IMR-90 (cell line): ENCODE measurements around the gene TPSB2. TPM values are rescaled to one million over a fixed set of nuclear protein-coding genes. Genes with fewer than 3 reads are reported as not detected.
"Not testable (repeated sequence)": the region's sequence is repeated elsewhere in the genome, so short reads cannot be mapped to it uniquely, and the experiment has no call there.

Source experiments
- ATAC-seq: fragments of 200-7000 bp; cut with Tn5 transposase; 2 replicates; pipeline ENCODE4 v1.9.1; 2020; ENCODE audit warnings: low read depth, mild to moderate bottlenecking, moderate library complexity
- BruUV-seq: library from RNA; stranded (reverse); fragments of 400-500 nt; replicated peaks from 2 replicates; lab custom pipeline; 2021; lab: Mats Ljungman, UMichigan
- CTCF ChIA-PET: fragments of 300-600 bp; formaldehyde crosslinking; extraction: SDS; loops from one replicate; lab custom pipeline; 2021; ENCODE audit warnings: antibody characterized with exemption; lab: Yijun Ruan, JAX
- POLR2A ChIA-PET: fragments of 300-600 bp; sonication (Branson Sonifier 250); formaldehyde crosslinking; loops from one replicate; lab custom pipeline; 2022; ENCODE audit warnings: antibody characterized with exemption; ENCODE audit not compliant: unreplicated experiment; lab: Charles Lee
- DNase-seq: peaks from one replicate; pipeline ENCODE4 v3.0.0; 2013
- H2AFZ ChIP-seq: replicated peaks from 2 replicates; pipeline ENCODE3; 2013; ENCODE audit warnings: low read length, mild to moderate bottlenecking; ENCODE audit not compliant: poor library complexity
- H2AK5ac ChIP-seq: 2 replicates; pipeline ENCODE4 v1.6.1; 2013; ENCODE audit warnings: low read depth, low read length, inconsistent platforms
- H2AK9ac ChIP-seq: replicated peaks from 2 replicates; pipeline ENCODE3; 2013; ENCODE audit warnings: mild to moderate bottlenecking, low read depth, low read length, moderate library complexity; ENCODE audit not compliant: poor library complexity
- H2BK120ac ChIP-seq: 2 replicates; pipeline ENCODE4 v1.6.1; 2013; ENCODE audit warnings: low read depth, low read length, inconsistent platforms
- H2BK15ac ChIP-seq: 3 replicates; pipeline ENCODE4 v1.6.1; 2013; ENCODE audit warnings: low read depth, low read length, inconsistent platforms
- H2BK20ac ChIP-seq: 2 replicates; pipeline ENCODE4 v1.6.1; 2013; ENCODE audit warnings: low read depth, mild to moderate bottlenecking, inconsistent platforms, low read length, moderate library complexity
- H2BK5ac ChIP-seq: 2 replicates; pipeline ENCODE4 v1.6.1; 2013; ENCODE audit warnings: mild to moderate bottlenecking, low read depth, low read length, inconsistent platforms; ENCODE audit not compliant: poor library complexity, severe bottlenecking
- H3K14ac ChIP-seq: replicated peaks from 2 replicates; pipeline ENCODE4 v1.6.1; 2013; ENCODE audit warnings: low read depth, low read length, inconsistent platforms
- H3K18ac ChIP-seq: 2 replicates; pipeline ENCODE4 v1.6.1; 2013; ENCODE audit warnings: low read depth, low read length, control low read depth
- H3K23ac ChIP-seq: 2 replicates; pipeline ENCODE4 v1.6.1; 2013; ENCODE audit warnings: low read depth, low read length, inconsistent platforms
- H3K27ac ChIP-seq: 2 replicates; pipeline ENCODE4 v1.5.1; 2013; ENCODE audit warnings: mild to moderate bottlenecking, control low read depth, low read length; ENCODE audit not compliant: insufficient read depth
- H3K27me3 ChIP-seq: 2 replicates; pipeline ENCODE4 v1.6.1; 2013; ENCODE audit warnings: low read length; ENCODE audit not compliant: control insufficient read depth, insufficient read depth
- H3K36me3 ChIP-seq: 2 replicates; pipeline ENCODE4 v1.6.1; 2013; ENCODE audit warnings: low read length, mixed read lengths; ENCODE audit not compliant: control insufficient read depth, insufficient read depth
- H3K4ac ChIP-seq: 2 replicates; pipeline ENCODE4 v1.6.1; 2013; ENCODE audit warnings: low read depth, low read length, inconsistent platforms
- H3K4me1 ChIP-seq: 2 replicates; pipeline ENCODE4 v1.6.1; 2013; ENCODE audit warnings: low read length, mixed read lengths; ENCODE audit not compliant: control insufficient read depth, insufficient read depth
- H3K4me2 ChIP-seq: 2 replicates; pipeline ENCODE4 v1.6.1; 2013; ENCODE audit warnings: low read depth, mild to moderate bottlenecking, control low read depth, low read length, moderate library complexity
- H3K4me3 ChIP-seq: 2 replicates; pipeline ENCODE4 v1.5.1; 2013; ENCODE audit warnings: low read depth, mild to moderate bottlenecking, control low read depth, low read length, moderate library complexity; ENCODE audit not compliant: insufficient read depth
- H3K56ac ChIP-seq: 2 replicates; pipeline ENCODE4 v1.6.1; 2013; ENCODE audit warnings: low read length, inconsistent platforms; ENCODE audit not compliant: insufficient read depth; ENCODE audit errors: extremely low read depth
- H3K79me1 ChIP-seq, 2 experiments: 2 replicates each; pipeline ENCODE4 v1.6.1; 2013; ENCODE audit warnings: low read length in 2 of 2, inconsistent platforms in 1 of 2, low read depth in 1 of 2
- H3K9ac ChIP-seq: 2 replicates; pipeline ENCODE4 v1.6.1; 2013; ENCODE audit warnings: low read depth, low read length, control low read depth
- H3K9me1 ChIP-seq: 2 replicates; pipeline ENCODE4 v1.6.1; 2013; ENCODE audit warnings: low read length, inconsistent platforms; ENCODE audit not compliant: insufficient read depth
- H3K9me3 ChIP-seq: 2 replicates; pipeline ENCODE4 v1.6.1; 2013; ENCODE audit warnings: low read length; ENCODE audit not compliant: control insufficient read depth, insufficient read depth
- H4K20me1 ChIP-seq: 2 replicates; pipeline ENCODE4 v1.6.1; 2013; ENCODE audit warnings: low read length, inconsistent platforms; ENCODE audit not compliant: insufficient read depth
- H4K5ac ChIP-seq: 2 replicates; pipeline ENCODE4 v1.6.1; 2013; ENCODE audit warnings: mild to moderate bottlenecking, low read depth, low read length, control low read depth
- H4K8ac ChIP-seq, 2 experiments: 2 replicates each; pipeline ENCODE4 v1.6.1; 2013; ENCODE audit warnings: low read depth in 2 of 2, low read length in 2 of 2, control low read depth in 1 of 2, inconsistent platforms in 1 of 2
- H4K91ac ChIP-seq: 2 replicates; pipeline ENCODE4 v1.6.1; 2013; ENCODE audit warnings: low read depth, low read length, inconsistent platforms; ENCODE audit not compliant: insufficient read depth
- WGBS, 2 experiments: methylation state at CpG; one replicate each; pipeline versions ENCODE4 v1.1.5 to v1.1.7; 2013; ENCODE audit warnings: missing lambda C conversion rate in 2 of 2; ENCODE audit not compliant: insufficient read length in 1 of 2; ENCODE audit errors: extremely low coverage in 2 of 2; 5-methylcytosine and 5-hydroxymethylcytosine counted together
- dilution Hi-C: fragments of 300-500 bp; cut with HindIII; formaldehyde crosslinking; loops from one replicate; pipeline ENCODE4 v1.14.3; 2018; ENCODE audit warnings: low sequenced_read_pairs; ENCODE audit not compliant: unreplicated experiment
- in situ Hi-C: fragments of 300-500 bp; cut with MboI; formaldehyde crosslinking; loops from 3 replicates; pipeline ENCODE4 v1.14.3; 2019; ENCODE audit warnings: low sequenced_read_pairs, inconsistent platforms, mixed read lengths
- intact Hi-C: fragments of 100-400 bp; cut with micrococcal nuclease; formaldehyde crosslinking; loops from 2 replicates; pipeline ENCODE4 v1.10.0; 2022
- polyA plus RNA-seq, 3 experiments: library from polyadenylated mRNA; depleted of rRNA; stranded (reverse); fragments of >200 nt; gene quantifications; 2 replicates each; pipeline ENCODE4 v1.2.3, GENCODE V29; 2012; ENCODE audit warnings: low replicate concordance in 1 of 3
- total RNA-seq: library from RNA; depleted of rRNA; stranded (reverse); fragments of >200 nt; gene quantifications from 2 replicates; pipeline ENCODE4 v1.2.3, GENCODE V29; 2012

The TPSB2 gene
- total and polyA plus RNA-seq, 2 of the 4 experiments (the other 2 are of a cell fraction), result not detected

GRCh38 chr16:1269418-1269817, 39.4 kb upstream of the TPSB2 start:
- H2BK120ac ChIP-seq, H4K91ac ChIP-seq, H3K27ac ChIP-seq, H4K8ac ChIP-seq, POLR2A ChIA-PET, H4K5ac ChIP-seq, H3K4me1 ChIP-seq, ATAC-seq, H3K9me1 ChIP-seq, H3K4ac ChIP-seq, intact Hi-C loops, H3K18ac ChIP-seq, in situ Hi-C loops, DNase-seq, H2BK20ac ChIP-seq, H2BK15ac ChIP-seq, H3K4me2 ChIP-seq, H3K79me1 ChIP-seq, dilution Hi-C loops, CTCF ChIA-PET, H3K23ac ChIP-seq, H2AFZ ChIP-seq, H3K14ac ChIP-seq, BruUV-seq, H3K9ac ChIP-seq, H2BK5ac ChIP-seq, H3K4me3 ChIP-seq, H4K20me1 ChIP-seq, H3K36me3 ChIP-seq, H3K56ac ChIP-seq, H2AK5ac ChIP-seq, H3K9me3 ChIP-seq: not testable (repeated sequence)
- 100% methylated on average over 1 of the region's 7 CpGs; no CpG with 5 or more reads in 1 of the 2 experiments for WGBS, 2 experiments
- H2AK9ac ChIP-seq, result peak overlapping the region; percentile 70
- H3K27me3 ChIP-seq, result peaks cover 18% of the 10 kb centered on the region; the same call in 1 of the 2 replicates
